HEK293 (cell line): Measurements from ENCODE around the gene PITX1.
A peak's percentile ranks its signal among the peaks of the same experiment; 100 is the strongest.

ENCODE experiments used
- CTCF ChIA-PET: fragments of 350-600 bp; formaldehyde crosslinking; extraction: SDS; loops from one replicate; lab custom pipeline; 2021; ENCODE audit warnings: antibody characterized with exemption; lab: Yijun Ruan, JAX
- POLR2A ChIA-PET: fragments of 300-600 bp; formaldehyde crosslinking; extraction: SDS; loops from one replicate; lab custom pipeline; 2020; ENCODE audit warnings: antibody characterized with exemption, inconsistent platforms; lab: Yijun Ruan, JAX
- H3K27ac ChIP-seq: fragments of 200-500 bp; sonication (Bioruptor generic); 2 replicates; pipeline ENCODE4 v1.5.1; 2014; ENCODE audit warnings: low read depth, low read length, control low read depth, inconsistent platforms; ENCODE audit errors: extremely low read depth
- H3K36me3 ChIP-seq, 2 experiments: fragments of 200-500 bp in 1 of 2; sonication (Bioruptor generic) in 1 of 2; 1 replicate in 1 of 2; 2 replicates in 1 of 2; pipeline ENCODE4 v1.5.1; 2014 to 2017; ENCODE audit warnings: inconsistent platforms in 2 of 2, low read length in 2 of 2; ENCODE audit not compliant: control insufficient read depth in 2 of 2, insufficient read depth in 1 of 2
- H3K4me1 ChIP-seq: fragments of 200-500 bp; sonication (Bioruptor generic); 2 replicates; pipeline ENCODE4 v1.5.1; 2014; ENCODE audit warnings: mild to moderate bottlenecking, low read length, inconsistent platforms; ENCODE audit not compliant: control insufficient read depth, insufficient read depth
- H3K4me3 ChIP-seq: 2 replicates; pipeline ENCODE4 v1.5.1; 2011; ENCODE audit warnings: low read depth, mild to moderate bottlenecking, control low read depth, low read length, moderate library complexity
- H3K9me3 ChIP-seq: fragments of 200-500 bp; sonication (Bioruptor generic); 2 replicates; pipeline ENCODE4 v1.5.1; 2014; ENCODE audit warnings: low read depth, low read length, inconsistent platforms; ENCODE audit not compliant: control insufficient read depth, insufficient read depth
- BCL11A ChIP-seq: fragments of 450-650 bp; formaldehyde crosslinking; IDR thresholded peaks from 2 replicates; pipeline ENCODE4 v1.5.1; 2016; ENCODE audit warnings: low read depth, missing biosample characterization, missing genetic modification characterization
- SCRT1 ChIP-seq: fragments of 450-650 bp; formaldehyde crosslinking; IDR thresholded peaks from 2 replicates; pipeline ENCODE4 v1.5.1; 2016; ENCODE audit warnings: missing biosample characterization, missing genetic modification characterization, borderline replicate concordance
- SP2 ChIP-seq: fragments of 450-650 bp; formaldehyde crosslinking; IDR thresholded peaks from 2 replicates; pipeline ENCODE4 v1.5.1; 2016; ENCODE audit warnings: missing biosample characterization, missing genetic modification characterization
- TRIM28 ChIP-seq: IDR thresholded peaks from 2 replicates; pipeline ENCODE4 v1.6.1; 2011; ENCODE audit warnings: low read length, control low read depth, borderline replicate concordance
- ZBTB21 ChIP-seq: fragments of 450-650 bp; formaldehyde crosslinking; IDR thresholded peaks from 2 replicates; pipeline ENCODE4 v1.5.1; 2017; ENCODE audit warnings: missing biosample characterization, missing genetic modification characterization
- ZNF10 ChIP-seq: fragments of 450-650 bp; formaldehyde crosslinking; IDR thresholded peaks from 2 replicates; pipeline ENCODE4 v1.5.1; 2017; ENCODE audit warnings: missing biosample characterization, missing genetic modification characterization
- ZNF133 ChIP-seq: fragments of 450-650 bp; formaldehyde crosslinking; IDR thresholded peaks from 2 replicates; pipeline ENCODE4 v1.5.1; 2016; ENCODE audit warnings: missing biosample characterization, missing genetic modification characterization
- ZNF157 ChIP-seq: fragments of 450-650 bp; formaldehyde crosslinking; IDR thresholded peaks from 2 replicates; pipeline ENCODE4 v1.5.1; 2016; ENCODE audit warnings: missing biosample characterization, missing genetic modification characterization
- ZNF16 ChIP-seq: fragments of 450-650 bp; formaldehyde crosslinking; IDR thresholded peaks from 2 replicates; pipeline ENCODE4 v1.5.1; 2016; ENCODE audit warnings: low read depth, missing biosample characterization, missing genetic modification characterization
- ZNF174 ChIP-seq: fragments of 450-650 bp; formaldehyde crosslinking; IDR thresholded peaks from 2 replicates; pipeline ENCODE4 v1.5.0; 2017; ENCODE audit warnings: missing biosample characterization, mild to moderate bottlenecking, missing genetic modification characterization
- ZNF202 ChIP-seq: fragments of 450-650 bp; formaldehyde crosslinking; IDR thresholded peaks from 2 replicates; pipeline ENCODE4 v1.5.1; 2016; ENCODE audit warnings: missing biosample characterization, missing genetic modification characterization, borderline replicate concordance
- ZNF23 ChIP-seq: fragments of 450-650 bp; formaldehyde crosslinking; IDR thresholded peaks from 2 replicates; pipeline ENCODE4 v1.5.1; 2016; ENCODE audit warnings: missing biosample characterization, missing genetic modification characterization, borderline replicate concordance
- ZNF350 ChIP-seq: fragments of 450-650 bp; formaldehyde crosslinking; IDR thresholded peaks from 2 replicates; pipeline ENCODE4 v1.5.0; 2017; ENCODE audit warnings: missing biosample characterization, mild to moderate bottlenecking, missing genetic modification characterization
- ZNF391 ChIP-seq: fragments of 450-650 bp; formaldehyde crosslinking; IDR thresholded peaks from 2 replicates; pipeline ENCODE4 v1.5.1; 2016; ENCODE audit warnings: low read depth, missing biosample characterization, missing genetic modification characterization, borderline replicate concordance
- ZNF514 ChIP-seq: fragments of 450-650 bp; formaldehyde crosslinking; IDR thresholded peaks from 2 replicates; pipeline ENCODE4 v1.5.1; 2016; ENCODE audit warnings: missing biosample characterization, missing genetic modification characterization
- ZNF670 ChIP-seq: fragments of 450-650 bp; formaldehyde crosslinking; IDR thresholded peaks from 2 replicates; pipeline ENCODE4 v1.5.1; 2016; ENCODE audit warnings: missing biosample characterization, missing genetic modification characterization, low read depth
- ZNF747 ChIP-seq: fragments of 450-650 bp; formaldehyde crosslinking; IDR thresholded peaks from 2 replicates; pipeline ENCODE4 v1.5.1; 2016; ENCODE audit warnings: missing biosample characterization, missing genetic modification characterization
- ZNF785 ChIP-seq: fragments of 450-650 bp; formaldehyde crosslinking; IDR thresholded peaks from 2 replicates; pipeline ENCODE4 v1.5.1; 2016; ENCODE audit warnings: missing biosample characterization, missing genetic modification characterization
- ZSCAN16 ChIP-seq: fragments of 450-650 bp; formaldehyde crosslinking; IDR thresholded peaks from 2 replicates; pipeline ENCODE4 v1.5.1; 2016; ENCODE audit warnings: missing biosample characterization, missing genetic modification characterization
- ZSCAN30 ChIP-seq: fragments of 450-650 bp; IDR thresholded peaks from 2 replicates; pipeline ENCODE4 v1.5.1; 2018; ENCODE audit warnings: missing biosample characterization, mild to moderate bottlenecking, missing genetic modification characterization, moderate library complexity
- TF ChIP-seq, protein P1 (sequence below): fragments of 450-650 bp; formaldehyde crosslinking; IDR thresholded peaks from 2 replicates; pipeline ENCODE4 v1.5.1; 2016; ENCODE audit warnings: missing biosample characterization, missing genetic modification characterization
- TF ChIP-seq, protein P2 (sequence below): fragments of 450-650 bp; formaldehyde crosslinking; IDR thresholded peaks from 2 replicates; pipeline ENCODE4 v1.5.1; 2016; ENCODE audit warnings: missing biosample characterization, missing genetic modification characterization
- TF ChIP-seq, protein P3 (sequence below): fragments of 450-650 bp; formaldehyde crosslinking; IDR thresholded peaks from 2 replicates; pipeline ENCODE4 v1.5.1; 2017; ENCODE audit warnings: missing biosample characterization, missing genetic modification characterization
- TF ChIP-seq, protein P4 (sequence below): fragments of 450-650 bp; formaldehyde crosslinking; IDR thresholded peaks from 2 replicates; pipeline ENCODE4 v1.5.1; 2016; ENCODE audit warnings: missing biosample characterization, missing genetic modification characterization
- TF ChIP-seq, protein P5 (sequence below): fragments of 450-650 bp; formaldehyde crosslinking; IDR thresholded peaks from 2 replicates; pipeline ENCODE4 v1.5.1; 2016; ENCODE audit warnings: missing biosample characterization, missing genetic modification characterization, low read depth
- TF ChIP-seq, protein P6 (sequence below): fragments of 450-650 bp; formaldehyde crosslinking; IDR thresholded peaks from 2 replicates; pipeline ENCODE4 v1.5.1; 2016; ENCODE audit warnings: missing biosample characterization, missing genetic modification characterization

PITX1 gene

DNA sequence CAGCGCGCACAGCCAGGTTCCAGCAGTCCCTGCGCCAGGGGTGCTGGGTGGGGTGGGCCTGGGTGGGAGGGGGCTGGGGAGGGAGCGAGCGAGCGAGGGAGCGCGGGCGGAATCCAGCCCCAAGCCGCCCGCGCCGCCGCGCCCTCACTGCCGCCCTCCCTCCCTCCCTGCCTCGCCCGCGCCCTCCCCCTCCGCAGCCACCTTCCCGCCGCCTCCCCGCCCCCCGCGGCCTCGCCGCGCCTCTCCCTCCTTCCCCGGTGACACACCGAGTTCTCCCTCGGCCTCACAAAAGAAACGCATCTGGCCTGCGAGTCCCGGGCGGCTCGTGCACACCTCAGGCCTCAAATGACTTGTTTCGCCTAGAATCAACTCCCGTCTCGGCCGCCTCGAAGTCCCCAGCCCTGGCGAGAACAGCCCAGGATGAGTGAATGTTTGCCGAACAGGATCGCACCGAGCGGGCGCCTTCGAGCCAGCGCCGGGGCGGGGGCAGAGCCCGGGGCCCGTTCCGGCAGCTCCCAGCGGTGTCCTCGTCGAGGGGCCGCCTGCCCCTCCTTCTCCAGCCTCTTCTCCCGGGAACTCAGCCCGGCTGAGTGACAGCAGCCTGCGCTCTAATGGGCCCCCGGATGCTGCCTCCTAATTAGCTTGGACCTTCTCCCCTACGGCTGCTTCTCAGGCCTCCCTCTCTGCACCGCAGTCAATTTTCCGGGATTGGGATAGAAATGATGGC lies 371 bp upstream of the PITX1 start:
- H3K27ac ChIP-seq: peak overlapping the region; percentile 99
- peak overlapping the region; percentile 56 for H3K4me3 ChIP-seq
- no peaks in the 10 kb centered on the region for H3K9me3 ChIP-seq
- ChIA-PET POLR2A (no interaction called here), CTCF (no interaction called here)
- H3K36me3 ChIP-seq: peaks cover 4 to 16% of the 10 kb centered on the region in 2 experiments; a peak in 2 of 3 replicates
- H3K4me1 ChIP-seq: peaks cover 13% of the 10 kb centered on the region
- TF ChIP-seq ZNF23: no peak
- TF ChIP-seq TRIM28: no peak
- no peak for TF ChIP-seq ZNF350 (tag by site-specific recombination)
- TF ChIP-seq, protein P1, sequence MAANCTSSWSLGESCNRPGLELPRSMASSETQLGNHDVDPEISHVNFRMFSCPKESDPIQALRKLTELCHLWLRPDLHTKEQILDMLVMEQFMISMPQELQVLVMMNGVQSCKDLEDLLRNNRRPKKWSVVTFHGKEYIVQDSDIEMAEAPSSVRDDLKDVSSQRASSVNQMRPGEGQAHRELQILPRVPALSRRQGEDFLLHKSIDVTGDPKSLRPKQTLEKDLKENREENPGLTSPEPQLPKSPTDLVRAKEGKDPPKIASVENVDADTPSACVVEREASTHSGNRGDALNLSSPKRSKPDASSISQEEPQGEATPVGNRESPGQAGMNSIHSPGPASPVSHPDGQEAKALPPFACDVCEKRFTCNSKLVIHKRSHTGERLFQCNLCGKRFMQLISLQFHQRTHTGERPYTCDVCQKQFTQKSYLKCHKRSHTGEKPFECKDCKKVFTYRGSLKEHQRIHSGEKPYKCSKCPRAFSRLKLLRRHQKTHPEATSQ: 0 out of 2 replicates have a peak, but pooled peaks have one; percentile 43
- TF ChIP-seq BCL11A (tag by site-specific recombination): no peak
- no peak for TF ChIP-seq ZNF202
- TF ChIP-seq, protein P2, sequence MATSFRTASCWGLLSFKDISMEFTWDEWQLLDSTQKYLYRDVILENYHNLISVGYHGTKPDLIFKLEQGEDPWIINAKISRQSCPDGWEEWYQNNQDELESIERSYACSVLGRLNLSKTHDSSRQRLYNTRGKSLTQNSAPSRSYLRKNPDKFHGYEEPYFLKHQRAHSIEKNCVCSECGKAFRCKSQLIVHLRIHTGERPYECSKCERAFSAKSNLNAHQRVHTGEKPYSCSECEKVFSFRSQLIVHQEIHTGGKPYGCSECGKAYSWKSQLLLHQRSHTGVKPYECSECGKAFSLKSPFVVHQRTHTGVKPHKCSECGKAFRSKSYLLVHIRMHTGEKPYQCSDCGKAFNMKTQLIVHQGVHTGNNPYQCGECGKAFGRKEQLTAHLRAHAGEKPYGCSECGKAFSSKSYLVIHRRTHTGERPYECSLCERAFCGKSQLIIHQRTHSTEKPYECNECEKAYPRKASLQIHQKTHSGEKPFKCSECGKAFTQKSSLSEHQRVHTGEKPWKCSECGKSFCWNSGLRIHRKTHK (tag by site-specific recombination): no peak
- TF ChIP-seq SP2 (tag by site-specific recombination): peak; percentile 55
- TF ChIP-seq ZNF10 (tag by site-specific recombination): no peak
- TF ChIP-seq ZNF785 (tag by site-specific recombination): no peak
- TF ChIP-seq, protein P3, sequence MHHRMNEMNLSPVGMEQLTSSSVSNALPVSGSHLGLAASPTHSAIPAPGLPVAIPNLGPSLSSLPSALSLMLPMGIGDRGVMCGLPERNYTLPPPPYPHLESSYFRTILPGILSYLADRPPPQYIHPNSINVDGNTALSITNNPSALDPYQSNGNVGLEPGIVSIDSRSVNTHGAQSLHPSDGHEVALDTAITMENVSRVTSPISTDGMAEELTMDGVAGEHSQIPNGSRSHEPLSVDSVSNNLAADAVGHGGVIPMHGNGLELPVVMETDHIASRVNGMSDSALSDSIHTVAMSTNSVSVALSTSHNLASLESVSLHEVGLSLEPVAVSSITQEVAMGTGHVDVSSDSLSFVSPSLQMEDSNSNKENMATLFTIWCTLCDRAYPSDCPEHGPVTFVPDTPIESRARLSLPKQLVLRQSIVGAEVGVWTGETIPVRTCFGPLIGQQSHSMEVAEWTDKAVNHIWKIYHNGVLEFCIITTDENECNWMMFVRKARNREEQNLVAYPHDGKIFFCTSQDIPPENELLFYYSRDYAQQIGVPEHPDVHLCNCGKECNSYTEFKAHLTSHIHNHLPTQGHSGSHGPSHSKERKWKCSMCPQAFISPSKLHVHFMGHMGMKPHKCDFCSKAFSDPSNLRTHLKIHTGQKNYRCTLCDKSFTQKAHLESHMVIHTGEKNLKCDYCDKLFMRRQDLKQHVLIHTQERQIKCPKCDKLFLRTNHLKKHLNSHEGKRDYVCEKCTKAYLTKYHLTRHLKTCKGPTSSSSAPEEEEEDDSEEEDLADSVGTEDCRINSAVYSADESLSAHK (tag by site-specific recombination): peak; percentile 53; the same call in 1 of the 2 replicates
- no peak for TF ChIP-seq ZNF514 (tag by site-specific recombination)
- TF ChIP-seq, protein P4, sequence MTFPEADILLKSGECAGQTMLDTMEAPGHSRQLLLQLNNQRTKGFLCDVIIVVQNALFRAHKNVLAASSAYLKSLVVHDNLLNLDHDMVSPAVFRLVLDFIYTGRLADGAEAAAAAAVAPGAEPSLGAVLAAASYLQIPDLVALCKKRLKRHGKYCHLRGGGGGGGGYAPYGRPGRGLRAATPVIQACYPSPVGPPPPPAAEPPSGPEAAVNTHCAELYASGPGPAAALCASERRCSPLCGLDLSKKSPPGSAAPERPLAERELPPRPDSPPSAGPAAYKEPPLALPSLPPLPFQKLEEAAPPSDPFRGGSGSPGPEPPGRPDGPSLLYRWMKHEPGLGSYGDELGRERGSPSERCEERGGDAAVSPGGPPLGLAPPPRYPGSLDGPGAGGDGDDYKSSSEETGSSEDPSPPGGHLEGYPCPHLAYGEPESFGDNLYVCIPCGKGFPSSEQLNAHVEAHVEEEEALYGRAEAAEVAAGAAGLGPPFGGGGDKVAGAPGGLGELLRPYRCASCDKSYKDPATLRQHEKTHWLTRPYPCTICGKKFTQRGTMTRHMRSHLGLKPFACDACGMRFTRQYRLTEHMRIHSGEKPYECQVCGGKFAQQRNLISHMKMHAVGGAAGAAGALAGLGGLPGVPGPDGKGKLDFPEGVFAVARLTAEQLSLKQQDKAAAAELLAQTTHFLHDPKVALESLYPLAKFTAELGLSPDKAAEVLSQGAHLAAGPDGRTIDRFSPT (tag by site-specific recombination): peak; percentile 25; the same call in 1 of the 2 replicates
- TF ChIP-seq, protein P5, sequence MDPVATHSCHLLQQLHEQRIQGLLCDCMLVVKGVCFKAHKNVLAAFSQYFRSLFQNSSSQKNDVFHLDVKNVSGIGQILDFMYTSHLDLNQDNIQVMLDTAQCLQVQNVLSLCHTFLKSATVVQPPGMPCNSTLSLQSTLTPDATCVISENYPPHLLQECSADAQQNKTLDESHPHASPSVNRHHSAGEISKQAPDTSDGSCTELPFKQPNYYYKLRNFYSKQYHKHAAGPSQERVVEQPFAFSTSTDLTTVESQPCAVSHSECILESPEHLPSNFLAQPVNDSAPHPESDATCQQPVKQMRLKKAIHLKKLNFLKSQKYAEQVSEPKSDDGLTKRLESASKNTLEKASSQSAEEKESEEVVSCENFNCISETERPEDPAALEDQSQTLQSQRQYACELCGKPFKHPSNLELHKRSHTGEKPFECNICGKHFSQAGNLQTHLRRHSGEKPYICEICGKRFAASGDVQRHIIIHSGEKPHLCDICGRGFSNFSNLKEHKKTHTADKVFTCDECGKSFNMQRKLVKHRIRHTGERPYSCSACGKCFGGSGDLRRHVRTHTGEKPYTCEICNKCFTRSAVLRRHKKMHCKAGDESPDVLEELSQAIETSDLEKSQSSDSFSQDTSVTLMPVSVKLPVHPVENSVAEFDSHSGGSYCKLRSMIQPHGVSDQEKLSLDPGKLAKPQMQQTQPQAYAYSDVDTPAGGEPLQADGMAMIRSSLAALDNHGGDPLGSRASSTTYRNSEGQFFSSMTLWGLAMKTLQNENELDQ (tag by site-specific recombination): no peak
- TF ChIP-seq ZNF174 (tag by site-specific recombination): no peak
- TF ChIP-seq SCRT1 (tag by site-specific recombination): no peak
- TF ChIP-seq ZNF133 (tag by site-specific recombination): no peak
- no peak for TF ChIP-seq ZNF16 (tag by site-specific recombination)
- TF ChIP-seq ZSCAN30 (tag by site-specific recombination): peak; percentile 70
- no peak for TF ChIP-seq ZNF670 (tag by site-specific recombination)
- 0 out of 2 replicates have a peak, but pooled peaks have one; percentile 57 for TF ChIP-seq ZNF391
- no peak for TF ChIP-seq ZNF157 (tag by site-specific recombination)
- TF ChIP-seq ZNF747 (tag by site-specific recombination): no peak
- no peak for TF ChIP-seq ZBTB21 (tag by site-specific recombination)
- no peak for TF ChIP-seq ZSCAN16 (tag by site-specific recombination)
- TF ChIP-seq, protein P6, sequence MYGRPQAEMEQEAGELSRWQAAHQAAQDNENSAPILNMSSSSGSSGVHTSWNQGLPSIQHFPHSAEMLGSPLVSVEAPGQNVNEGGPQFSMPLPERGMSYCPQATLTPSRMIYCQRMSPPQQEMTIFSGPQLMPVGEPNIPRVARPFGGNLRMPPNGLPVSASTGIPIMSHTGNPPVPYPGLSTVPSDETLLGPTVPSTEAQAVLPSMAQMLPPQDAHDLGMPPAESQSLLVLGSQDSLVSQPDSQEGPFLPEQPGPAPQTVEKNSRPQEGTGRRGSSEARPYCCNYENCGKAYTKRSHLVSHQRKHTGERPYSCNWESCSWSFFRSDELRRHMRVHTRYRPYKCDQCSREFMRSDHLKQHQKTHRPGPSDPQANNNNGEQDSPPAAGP (tag by site-specific recombination): peak; percentile 91
